Measurements from ENCODE around the gene DYRK1A. TPM values are rescaled to one million over a fixed set of nuclear protein-coding genes. Genes with fewer than 3 reads are reported as not detected.

Gene DYRK1A
- total RNA-seq, 1 donor from 2014 or later, result 50.3 TPM

DNA sequence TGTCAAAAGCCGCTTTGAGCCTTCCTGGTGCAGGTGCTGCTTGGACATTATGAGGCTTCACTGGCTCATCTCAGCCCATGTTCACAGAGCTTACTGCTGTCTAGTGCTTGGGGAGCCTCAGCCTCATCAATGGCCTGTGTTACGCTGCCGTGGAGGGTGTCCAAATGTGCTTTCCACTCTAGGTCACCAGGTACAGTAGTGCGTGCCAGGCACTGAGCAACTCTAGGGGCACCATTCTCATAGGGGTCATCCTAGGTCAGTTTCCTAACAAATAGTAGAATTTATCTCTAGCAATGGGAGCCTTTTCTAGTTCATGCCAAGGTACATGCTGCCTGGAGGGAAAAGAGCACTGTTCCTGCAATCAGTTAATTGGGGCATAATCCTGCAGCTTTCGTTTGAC lies 193.8 kb downstream of the DYRK1A start:
- Mint-ChIP-seq H3K27ac (ENCODE audit: unreplicated experiment) (no peak overlapping the region), H3K4me3 (ENCODE audit: unreplicated experiment) (no peak overlapping the region), H3K27me3 (ENCODE audit: low read depth) (no peaks in the 10 kb centered on the region), H3K4me1 (ENCODE audit: low read depth) (peaks cover 15% of the 10 kb centered on the region), H3K36me3 (ENCODE audit: low read depth) (no peaks in the 10 kb centered on the region), H3K9me3 (ENCODE audit: low read depth) (peaks cover 6% of the 10 kb centered on the region)
- DNase-seq (ENCODE audit: low spot score), result no peak
- TF ChIP-seq, protein P1, sequence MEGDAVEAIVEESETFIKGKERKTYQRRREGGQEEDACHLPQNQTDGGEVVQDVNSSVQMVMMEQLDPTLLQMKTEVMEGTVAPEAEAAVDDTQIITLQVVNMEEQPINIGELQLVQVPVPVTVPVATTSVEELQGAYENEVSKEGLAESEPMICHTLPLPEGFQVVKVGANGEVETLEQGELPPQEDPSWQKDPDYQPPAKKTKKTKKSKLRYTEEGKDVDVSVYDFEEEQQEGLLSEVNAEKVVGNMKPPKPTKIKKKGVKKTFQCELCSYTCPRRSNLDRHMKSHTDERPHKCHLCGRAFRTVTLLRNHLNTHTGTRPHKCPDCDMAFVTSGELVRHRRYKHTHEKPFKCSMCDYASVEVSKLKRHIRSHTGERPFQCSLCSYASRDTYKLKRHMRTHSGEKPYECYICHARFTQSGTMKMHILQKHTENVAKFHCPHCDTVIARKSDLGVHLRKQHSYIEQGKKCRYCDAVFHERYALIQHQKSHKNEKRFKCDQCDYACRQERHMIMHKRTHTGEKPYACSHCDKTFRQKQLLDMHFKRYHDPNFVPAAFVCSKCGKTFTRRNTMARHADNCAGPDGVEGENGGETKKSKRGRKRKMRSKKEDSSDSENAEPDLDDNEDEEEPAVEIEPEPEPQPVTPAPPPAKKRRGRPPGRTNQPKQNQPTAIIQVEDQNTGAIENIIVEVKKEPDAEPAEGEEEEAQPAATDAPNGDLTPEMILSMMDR (IDR thresholded peaks at IDR 0.05), result no peak

DNA sequence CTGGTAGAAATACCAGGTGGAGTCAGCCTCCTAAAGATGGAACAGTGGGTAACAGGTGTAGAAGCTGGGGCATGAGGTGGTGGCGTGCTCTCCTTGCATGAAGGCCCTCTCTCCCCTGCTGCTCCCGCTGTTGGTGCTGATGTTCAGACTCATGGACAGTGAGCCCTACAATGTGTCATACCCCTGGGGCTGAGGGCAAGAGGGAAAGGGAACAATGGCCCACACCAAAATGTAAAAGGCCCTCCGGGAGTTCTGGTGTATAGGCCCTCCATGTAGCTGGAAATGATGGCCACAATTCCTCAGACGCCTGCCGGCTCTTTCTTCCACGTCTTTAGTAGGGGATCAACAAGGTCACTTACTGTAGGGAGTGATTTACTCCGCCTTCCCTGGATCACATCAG lies 194.9 kb downstream of the DYRK1A start:
- no peaks in the 10 kb centered on the region for H3K27me3 Mint-ChIP-seq (ENCODE audit: low read depth)
- no peak overlapping the region for H3K27ac Mint-ChIP-seq (ENCODE audit: unreplicated experiment)
- peaks cover 16% of the 10 kb centered on the region for H3K4me1 Mint-ChIP-seq (ENCODE audit: low read depth)
- no peak for DNase-seq (ENCODE audit: low spot score)
- H3K36me3 Mint-ChIP-seq (ENCODE audit: low read depth), result no peaks in the 10 kb centered on the region
- TF ChIP-seq, protein P1 (IDR thresholded peaks at IDR 0.05), result no peak
- H3K9me3 Mint-ChIP-seq (ENCODE audit: low read depth), result peaks cover 6% of the 10 kb centered on the region
- H3K4me3 Mint-ChIP-seq (ENCODE audit: unreplicated experiment), result no peak overlapping the region

DNA sequence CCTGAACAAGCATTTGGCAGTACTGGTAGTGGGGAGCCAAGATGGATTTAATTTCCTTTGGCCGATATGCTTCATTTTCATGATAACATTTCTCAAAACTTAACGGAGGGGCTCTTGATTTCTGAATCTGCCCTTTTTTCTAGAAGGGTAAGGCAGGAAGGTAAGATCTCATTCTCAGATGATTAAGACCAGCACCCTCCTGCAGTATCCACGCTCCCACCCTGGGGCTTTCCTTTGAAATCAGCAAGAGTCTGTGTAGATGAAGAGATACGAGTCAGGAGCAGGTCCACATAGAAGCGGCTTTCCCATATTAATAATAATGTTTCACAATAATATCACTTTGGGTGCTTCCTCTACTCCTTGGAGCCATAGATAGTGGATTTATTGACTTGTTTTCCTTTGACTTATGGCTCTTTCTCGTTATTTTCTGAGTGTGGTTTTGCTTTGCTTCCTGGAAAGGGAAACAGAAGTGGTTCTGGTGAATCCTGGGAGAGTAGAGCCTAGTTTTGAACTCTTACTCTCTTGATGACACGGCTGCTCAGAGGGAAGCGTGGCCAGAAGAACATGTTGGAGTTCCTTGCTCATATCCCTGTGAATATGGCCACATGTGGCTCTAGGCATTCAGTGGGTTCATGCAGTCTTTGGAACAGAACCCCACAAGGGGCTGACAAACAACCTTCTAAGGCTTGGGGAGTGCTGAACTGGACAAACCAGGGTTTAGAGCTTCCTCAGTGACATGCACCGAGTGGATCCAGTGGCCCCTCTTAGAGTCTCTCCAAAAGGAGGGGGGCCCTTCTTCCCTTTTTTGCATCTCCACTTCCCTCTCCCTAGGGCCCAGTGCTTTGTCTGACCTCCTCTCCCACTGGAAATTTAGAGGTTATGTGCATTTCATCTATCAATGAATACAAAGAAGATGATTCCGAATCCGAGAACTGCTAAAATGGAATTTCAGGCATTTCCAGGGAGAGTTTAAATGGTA lies 195.7 kb downstream of the DYRK1A start:
- TF ChIP-seq, protein P1 (IDR thresholded peaks at IDR 0.05), result no peak
- Mint-ChIP-seq H3K9me3 (ENCODE audit: low read depth) (peaks cover 6% of the 10 kb centered on the region), H3K27ac (ENCODE audit: unreplicated experiment) (no peak overlapping the region), H3K4me3 (ENCODE audit: unreplicated experiment) (no peak overlapping the region), H3K4me1 (ENCODE audit: low read depth) (peaks cover 16% of the 10 kb centered on the region), H3K27me3 (ENCODE audit: low read depth) (no peaks in the 10 kb centered on the region), H3K36me3 (ENCODE audit: low read depth) (no peaks in the 10 kb centered on the region)
- DNase-seq (ENCODE audit: low spot score), result no peak

DNA sequence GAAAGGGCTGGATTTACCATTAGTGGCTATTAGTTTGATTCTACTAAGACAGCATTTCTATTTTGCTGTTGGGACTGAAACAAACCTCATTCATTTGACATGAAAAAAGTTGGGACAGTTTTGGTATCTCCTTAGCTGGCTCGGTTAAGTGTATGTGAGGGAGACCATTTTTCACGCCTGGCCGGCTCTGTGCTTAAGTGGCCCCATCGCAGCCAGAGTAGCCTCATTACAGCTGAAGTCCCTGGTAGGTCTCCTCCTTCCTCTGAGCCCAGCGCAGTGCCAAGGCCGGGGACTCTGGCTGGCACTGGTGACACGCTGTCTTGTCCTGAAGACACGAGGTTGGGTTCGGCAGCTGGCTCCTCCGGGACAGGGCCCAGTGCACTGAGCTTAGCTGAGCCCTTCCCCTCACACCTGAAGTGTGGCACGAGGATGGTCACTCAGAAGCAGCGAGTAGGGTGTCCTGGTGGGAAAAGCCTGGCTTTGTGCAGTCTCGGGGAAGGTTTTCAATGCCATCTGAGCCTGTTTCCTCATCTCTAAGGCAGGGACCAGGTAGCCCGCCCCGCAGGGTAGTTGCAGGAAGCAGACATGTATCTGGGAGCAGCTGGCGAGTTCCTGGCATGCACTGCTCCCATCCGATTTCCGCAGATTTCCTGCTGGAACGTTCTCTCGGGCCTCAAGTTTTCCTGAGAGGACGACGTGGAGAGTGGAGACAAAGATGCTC lies 196.5 kb downstream of the DYRK1A start:
- H3K4me3 Mint-ChIP-seq (ENCODE audit: unreplicated experiment), result no peak overlapping the region
- TF ChIP-seq, protein P1 (IDR thresholded peaks at IDR 0.05), result no peak
- peaks cover 16% of the 10 kb centered on the region for H3K4me1 Mint-ChIP-seq (ENCODE audit: low read depth)
- no peaks in the 10 kb centered on the region for H3K27me3 Mint-ChIP-seq (ENCODE audit: low read depth)
- no peak for DNase-seq (ENCODE audit: low spot score)
- H3K36me3 Mint-ChIP-seq (ENCODE audit: low read depth), result no peaks in the 10 kb centered on the region
- peaks cover 6% of the 10 kb centered on the region for H3K9me3 Mint-ChIP-seq (ENCODE audit: low read depth)
- peak overlapping the region; percentile 45 for H3K27ac Mint-ChIP-seq (ENCODE audit: unreplicated experiment)

DNA sequence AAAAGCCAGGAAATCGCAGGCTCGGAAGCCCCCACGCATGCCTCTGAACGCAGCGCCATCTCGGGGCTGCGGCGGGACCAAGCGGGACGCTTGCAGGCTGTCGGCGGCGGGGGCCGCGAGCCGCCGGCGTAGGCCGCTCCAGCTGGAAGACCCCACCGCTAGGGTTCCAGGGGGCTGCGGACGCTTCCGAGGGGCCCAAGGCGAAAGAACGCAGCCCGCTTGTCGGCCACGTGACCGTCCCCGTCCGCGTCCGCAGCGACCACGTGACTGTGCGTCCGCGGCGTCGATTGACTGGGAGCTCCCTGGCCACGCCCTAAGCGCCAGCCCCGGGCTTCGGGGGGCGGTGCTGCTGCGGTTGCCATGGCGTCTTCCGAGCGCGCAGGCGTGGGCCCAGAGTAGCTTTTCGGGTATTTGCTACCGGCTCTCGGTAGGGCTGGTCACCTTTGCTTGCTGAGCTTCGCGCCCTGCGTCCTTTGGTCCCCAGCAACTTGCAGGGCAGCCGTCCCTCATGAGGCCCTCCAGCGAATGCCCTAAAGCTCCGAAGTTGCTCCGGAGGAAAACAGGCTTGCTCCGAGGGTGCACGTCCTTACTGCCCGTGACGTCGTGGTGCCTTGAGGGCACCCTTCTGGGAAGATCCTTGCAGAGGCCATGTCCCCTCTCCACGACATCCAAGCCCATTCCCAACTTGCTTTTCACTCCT lies 197.2 kb downstream of the DYRK1A start:
- Mint-ChIP-seq H3K27me3 (ENCODE audit: low read depth) (no peaks in the 10 kb centered on the region), H3K36me3 (ENCODE audit: low read depth) (no peaks in the 10 kb centered on the region), H3K4me3 (ENCODE audit: unreplicated experiment) (peak overlapping the region; percentile 55), H3K27ac (ENCODE audit: unreplicated experiment) (peak overlapping the region; percentile 96), H3K4me1 (ENCODE audit: low read depth) (peaks cover 16% of the 10 kb centered on the region), H3K9me3 (ENCODE audit: low read depth) (peaks cover 1% of the 10 kb centered on the region)
- TF ChIP-seq, protein P1 (IDR thresholded peaks at IDR 0.05), result no peak
- DNase-seq (ENCODE audit: low spot score), result no peak
